B cell (primary cell): ENCODE measurements around the gene AKR7A3. TPM values are rescaled to one million over a fixed set of nuclear protein-coding genes. Genes with fewer than 3 reads are reported as not detected.
"Not testable (repeated sequence)": the region's sequence is repeated elsewhere in the genome, so short reads cannot be mapped to it uniquely, and the experiment has no call there.

Experiments
- ATAC-seq: fragments of 200-7000 bp; cut with Tn5 transposase; one replicate; pipeline ENCODE4 v1.10.0; 2021; ENCODE audit warnings: low read depth, mild to moderate bottlenecking, moderate number of reproducible peaks, moderate library complexity
- CTCF ChIA-PET: fragments of 350-600 bp; sonication (Branson Sonifier 250); formaldehyde crosslinking; loops from one replicate; lab custom pipeline; 2021; ENCODE audit warnings: antibody characterized with exemption, inconsistent platforms; lab: Charles Lee
- POLR2A ChIA-PET: fragments of 350-600 bp; sonication (Branson Sonifier 250); formaldehyde crosslinking; loops from one replicate; lab custom pipeline; 2021; ENCODE audit warnings: antibody characterized with exemption; lab: Charles Lee
- DNase-seq: peaks from one replicate; pipeline ENCODE4 v3.0.0; 2013
- H2AFZ ChIP-seq: 2 replicates; pipeline ENCODE4 v1.6.1; 2012; ENCODE audit warnings: mild to moderate bottlenecking, low read depth, low read length; ENCODE audit not compliant: insufficient read depth, poor library complexity, severe bottlenecking
- H3K27ac ChIP-seq, 2 donors: 1 replicate in 1 of 2; 2 replicates in 1 of 2; pipeline ENCODE4 v1.5.1; 2012 to 2013; ENCODE audit warnings: low read length in 2 of 2, mild to moderate bottlenecking in 2 of 2, moderate library complexity in 1 of 2
- H3K27me3 ChIP-seq, 4 experiments: fragments of 200-600 bp in 1 of 4; sonication (generic) in 1 of 4; replicated peaks in 1 of 4; 1 replicate in 2 of 4; 2 replicates in 2 of 4; pipeline versions ENCODE4 v1.6.1 to v1.7.0; 2013 to 2016; ENCODE audit warnings: low read length in 3 of 4, mild to moderate bottlenecking in 2 of 4, mixed read lengths in 1 of 4, moderate library complexity in 1 of 4; ENCODE audit not compliant: insufficient read depth in 4 of 4, control insufficient read depth in 3 of 4; ENCODE audit errors: control extremely low read depth in 1 of 4
- H3K36me3 ChIP-seq, 2 experiments: replicated peaks in 1 of 2; 1 replicate in 1 of 2; 2 replicates in 1 of 2; pipeline versions ENCODE4 v1.6.1 to v1.7.1; 2013; ENCODE audit warnings: low read length in 1 of 2; ENCODE audit not compliant: insufficient read depth in 2 of 2, control insufficient read depth in 1 of 2; ENCODE audit errors: control extremely low read depth in 1 of 2, extremely low read depth in 1 of 2
- H3K4me1 ChIP-seq, 2 donors: fragments of 200-600 bp in 1 of 2; sonication (generic) in 1 of 2; 1 replicate in 1 of 2; 2 replicates in 1 of 2; pipeline versions ENCODE4 v1.5.1 to v1.6.1; 2013 to 2017; ENCODE audit warnings: low read length in 2 of 2; ENCODE audit not compliant: control insufficient read depth in 2 of 2, insufficient read depth in 2 of 2
- H3K4me2 ChIP-seq: replicated peaks from 2 replicates; pipeline ENCODE3; 2012; ENCODE audit warnings: mild to moderate bottlenecking, low read depth, low read length; ENCODE audit not compliant: poor library complexity, severe bottlenecking
- H3K4me3 ChIP-seq, 5 experiments: fragments of 200-600 bp in 1 of 5; sonication (generic) in 1 of 5; 1 replicate in 3 of 5; 2 replicates in 2 of 5; pipeline versions ENCODE4 v1.5.1 to v1.7.0; 2011 to 2016; ENCODE audit warnings: low read length in 4 of 5, mild to moderate bottlenecking in 4 of 5, low read depth in 2 of 5, control low read depth in 1 of 5, moderate library complexity in 1 of 5; ENCODE audit not compliant: insufficient read depth in 1 of 5; ENCODE audit errors: control extremely low read depth in 1 of 5, extremely low read depth in 1 of 5
- H3K79me2 ChIP-seq: fragments of 200-600 bp; sonication (generic); one replicate; pipeline ENCODE4 v1.6.0; 2016; ENCODE audit warnings: low read length; ENCODE audit not compliant: control insufficient read depth, insufficient read depth
- H3K9ac ChIP-seq: fragments of 200-600 bp; sonication (generic); 2 replicates; pipeline ENCODE4 v1.6.1; 2017; ENCODE audit warnings: mild to moderate bottlenecking, low read length, moderate library complexity
- H3K9me3 ChIP-seq, 3 donors: one replicate each; pipeline versions ENCODE4 v1.6.1 to v1.7.1; 2013; ENCODE audit warnings: low read length in 2 of 3; ENCODE audit not compliant: control insufficient read depth in 2 of 3, insufficient read depth in 1 of 3; ENCODE audit errors: control extremely low read depth in 1 of 3
- H4K20me1 ChIP-seq: 2 replicates; pipeline ENCODE4 v1.6.0; 2012; ENCODE audit warnings: mild to moderate bottlenecking, low read length; ENCODE audit not compliant: insufficient read depth, control insufficient read depth, poor library complexity, severe bottlenecking
- H3K27ac Mint-ChIP-seq: one replicate; pipeline ENCODE4 v1.8.0; 2021; ENCODE audit warnings: mixed read lengths
- H3K27me3 Mint-ChIP-seq: one replicate; pipeline ENCODE4 v1.8.0; 2021; ENCODE audit warnings: mixed read lengths
- H3K4me1 Mint-ChIP-seq: one replicate; pipeline ENCODE4 v1.8.0; 2021; ENCODE audit warnings: mixed read lengths
- H3K4me3 Mint-ChIP-seq: one replicate; pipeline ENCODE4 v1.8.0; 2021; ENCODE audit warnings: mixed read lengths
- H3K9me3 Mint-ChIP-seq: one replicate; pipeline ENCODE4 v1.8.0; 2022; ENCODE audit warnings: mixed read lengths; ENCODE audit not compliant: insufficient read depth
- EZH2 ChIP-seq: IDR thresholded peaks from 2 replicates; pipeline ENCODE4 v1.6.1; 2012; ENCODE audit warnings: borderline replicate concordance, low read depth, mild to moderate bottlenecking, moderate library complexity, low read length; ENCODE audit not compliant: insufficient read depth, poor library complexity, severe bottlenecking
- WGBS: methylation state at CpG from one replicate; pipeline ENCODE4 v1.1.5; 2013; ENCODE audit warnings: missing lambda C conversion rate; ENCODE audit not compliant: insufficient coverage; 5-methylcytosine and 5-hydroxymethylcytosine counted together
- intact Hi-C: fragments of 100-400 bp; cut with micrococcal nuclease; formaldehyde crosslinking; loops from one replicate; pipeline ENCODE4 v1.10.0; 2022
- polyA plus RNA-seq: library from polyadenylated mRNA; depleted of rRNA; stranded (reverse); fragments of >200 nt; gene quantifications from 2 replicates; pipeline ENCODE4 v1.2.3, GENCODE V29; 2012
- total RNA-seq, 2 donors: library from RNA; stranded (reverse); fragments of 120-200 nt in 1 of 2; gene quantifications; 1 replicate in 1 of 2; 2 replicates in 1 of 2; pipeline versions ENCODE4 v1.2.3 to v1.2.4, GENCODE V29; 2013 to 2022
- TF ChIP-seq, protein P1 (sequence below): fragments of 200-600 bp; IDR thresholded peaks from one replicate; pipeline ENCODE4 v1.8.0; 2022; ENCODE audit warnings: antibody characterized with exemption, mild to moderate bottlenecking

The AKR7A3 gene
- total and polyA plus RNA-seq, 2 donors (not counting 1 experiment from before 2014, with no cell fraction given): 0.97 to 1.8 TPM

DNA sequence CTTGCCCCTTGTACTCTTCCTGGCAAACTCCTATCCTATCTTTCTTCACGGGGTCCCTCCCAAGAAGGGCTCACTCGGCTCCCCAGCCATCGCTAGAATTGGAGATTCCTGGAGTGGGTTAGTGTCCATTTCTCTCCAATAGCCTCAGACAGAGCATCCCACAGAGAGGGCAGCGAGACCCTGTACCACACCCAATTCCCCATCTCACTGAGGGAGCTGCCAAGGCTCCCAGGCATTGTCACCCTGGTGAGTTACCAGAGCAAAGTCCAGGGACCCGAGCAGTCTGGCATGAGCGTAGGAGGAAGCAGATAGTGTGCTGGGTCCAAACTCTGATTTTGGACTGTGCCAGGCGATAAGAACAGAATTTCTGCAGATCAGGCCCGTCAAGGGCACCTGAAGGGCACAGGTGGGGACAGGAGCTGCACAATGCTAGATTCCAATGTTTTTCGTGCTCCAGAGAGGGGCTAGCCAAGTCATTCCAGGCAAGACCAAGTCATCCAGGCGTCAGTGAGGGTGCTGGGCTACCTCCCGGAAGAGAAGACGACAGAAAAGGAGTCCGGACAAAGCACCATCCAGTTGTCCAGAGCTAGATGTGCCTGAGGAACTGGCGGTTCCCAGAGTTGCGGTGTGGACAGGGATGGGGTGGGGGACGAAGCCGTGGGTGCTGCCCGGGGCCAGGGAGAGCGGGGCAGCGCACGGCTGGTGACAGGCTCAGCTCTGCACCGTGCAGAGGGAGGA lies 15.3 kb downstream of the AKR7A3 start:
- H3K4me3 Mint-ChIP-seq: no peak overlapping the region

DNA sequence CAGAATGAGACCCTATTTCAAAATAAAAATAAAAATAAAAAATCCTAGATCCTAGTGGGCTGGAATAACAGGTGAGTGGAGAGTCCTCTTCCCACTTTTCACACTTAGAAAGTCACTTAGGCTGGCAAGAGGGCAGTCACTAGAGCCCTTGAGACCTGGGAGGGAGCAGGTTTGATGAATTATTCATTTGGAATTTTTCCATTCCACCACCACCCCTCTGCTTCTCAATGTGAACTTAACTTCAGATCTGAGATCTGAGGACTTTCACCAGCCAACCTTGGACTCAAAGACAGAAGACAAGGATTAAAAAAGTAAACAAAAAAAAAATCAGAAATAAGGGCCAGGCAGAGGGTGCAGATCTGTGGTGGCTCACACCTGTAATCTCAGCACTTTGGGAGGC lies 16.5 kb downstream of the AKR7A3 start:
- no peaks in the 10 kb centered on the region for H3K79me2 ChIP-seq
- ChIA-PET POLR2A (no interaction called here), CTCF (interaction anchor here (0.7 kb wide), 1 partner anchor 33 kb away, joined by 4 read pairs; no protein-coding TSS in a partner anchor)
- Mint-ChIP-seq H3K4me3 (no peak overlapping the region), H3K27me3 (peaks cover 14% of the 10 kb centered on the region), H3K27ac (no peak overlapping the region), H3K9me3 (no peaks in the 10 kb centered on the region), H3K4me1 (peaks cover 4% of the 10 kb centered on the region)
- H2AFZ ChIP-seq: no peak overlapping the region
- H3K27ac ChIP-seq: no peak overlapping the region
- no peaks in the 10 kb centered on the region for H4K20me1 ChIP-seq
- TF ChIP-seq, protein P1, sequence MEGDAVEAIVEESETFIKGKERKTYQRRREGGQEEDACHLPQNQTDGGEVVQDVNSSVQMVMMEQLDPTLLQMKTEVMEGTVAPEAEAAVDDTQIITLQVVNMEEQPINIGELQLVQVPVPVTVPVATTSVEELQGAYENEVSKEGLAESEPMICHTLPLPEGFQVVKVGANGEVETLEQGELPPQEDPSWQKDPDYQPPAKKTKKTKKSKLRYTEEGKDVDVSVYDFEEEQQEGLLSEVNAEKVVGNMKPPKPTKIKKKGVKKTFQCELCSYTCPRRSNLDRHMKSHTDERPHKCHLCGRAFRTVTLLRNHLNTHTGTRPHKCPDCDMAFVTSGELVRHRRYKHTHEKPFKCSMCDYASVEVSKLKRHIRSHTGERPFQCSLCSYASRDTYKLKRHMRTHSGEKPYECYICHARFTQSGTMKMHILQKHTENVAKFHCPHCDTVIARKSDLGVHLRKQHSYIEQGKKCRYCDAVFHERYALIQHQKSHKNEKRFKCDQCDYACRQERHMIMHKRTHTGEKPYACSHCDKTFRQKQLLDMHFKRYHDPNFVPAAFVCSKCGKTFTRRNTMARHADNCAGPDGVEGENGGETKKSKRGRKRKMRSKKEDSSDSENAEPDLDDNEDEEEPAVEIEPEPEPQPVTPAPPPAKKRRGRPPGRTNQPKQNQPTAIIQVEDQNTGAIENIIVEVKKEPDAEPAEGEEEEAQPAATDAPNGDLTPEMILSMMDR: no peak
- TF ChIP-seq EZH2: no peak
- H3K4me3 ChIP-seq: no peak overlapping the region
- H3K27me3 ChIP-seq: peaks cover 0 to 7% (median 3%) of the 10 kb centered on the region in 4 experiments
- peaks cover 0 to 26% (median 6%) of the 10 kb centered on the region in 3 donors for H3K9me3 ChIP-seq
- DNase-seq (no peak), ATAC-seq (no peak)
- intact Hi-C loops: no loop called here
- no peak overlapping the region for H3K9ac ChIP-seq
- no peaks in the 10 kb centered on the region for H3K36me3 ChIP-seq
- H3K4me2 ChIP-seq: no peak overlapping the region
- no peaks in the 10 kb centered on the region for H3K4me1 ChIP-seq

More for the DNA sequence above, 15.3 kb downstream of the AKR7A3 start:
- Histone ChIP-seq H3K9me3 (peaks cover 0 to 29% (median 6%) of the 10 kb centered on the region in 3 donors), H3K4me2 (no peak overlapping the region), H3K27ac (no peak overlapping the region), H2AFZ (no peak overlapping the region), H3K4me3 (no peak overlapping the region), H3K36me3 (no peaks in the 10 kb centered on the region), H3K9ac (no peak overlapping the region), H3K27me3 (peaks cover 0 to 7% (median 3%) of the 10 kb centered on the region in 4 experiments), H3K79me2 (no peaks in the 10 kb centered on the region), H4K20me1 (no peaks in the 10 kb centered on the region), H3K4me1 (no peaks in the 10 kb centered on the region)
- ATAC-seq: no peak
- Mint-ChIP-seq H3K9me3 (no peaks in the 10 kb centered on the region), H3K27ac (no peak overlapping the region), H3K4me1 (peaks cover 4% of the 10 kb centered on the region), H3K27me3 (peaks cover 14% of the 10 kb centered on the region)
- intact Hi-C loops: no loop called here
- CTCF ChIA-PET: no interaction called here
- 94% methylated on average over 20 of the region's 22 CpGs for whole genome bisulfite sequencing
- POLR2A ChIA-PET: no interaction called here
- DNase-seq: no peak
- no peak for TF ChIP-seq EZH2
- TF ChIP-seq, protein P1: no peak

DNA sequence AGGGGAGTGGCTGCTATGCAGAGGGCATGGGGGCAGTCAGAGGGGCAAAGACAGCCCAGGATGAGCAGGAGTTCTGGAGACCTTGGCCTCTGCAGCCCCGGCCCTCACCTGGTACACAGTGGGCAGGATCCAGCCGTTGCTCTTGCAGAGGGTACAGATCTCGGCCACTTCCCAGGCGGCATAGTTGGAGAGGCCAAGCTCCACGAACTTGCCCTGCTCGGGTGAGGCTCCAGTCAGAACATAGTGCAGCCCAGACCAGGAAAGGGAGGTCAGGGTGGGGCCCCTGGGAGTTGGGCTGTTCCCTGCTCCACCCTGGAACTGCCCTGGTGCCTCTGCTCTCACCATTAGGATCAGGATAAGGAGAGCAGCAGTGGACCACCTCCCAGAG lies 18.2 kb downstream of the AKR7A3 start:
- H3K4me1 Mint-ChIP-seq, H3K9ac ChIP-seq, ATAC-seq, intact Hi-C loops, H3K27ac Mint-ChIP-seq, CTCF ChIA-PET, DNase-seq, H3K4me3 ChIP-seq, H3K36me3 ChIP-seq, H3K9me3 Mint-ChIP-seq, H3K4me2 ChIP-seq, H3K27me3 ChIP-seq, H3K27ac ChIP-seq, POLR2A ChIA-PET, H3K79me2 ChIP-seq, H2AFZ ChIP-seq, H3K4me3 Mint-ChIP-seq, H3K4me1 ChIP-seq, H4K20me1 ChIP-seq: not testable (repeated sequence)
- H3K9me3 ChIP-seq: peaks cover 0 to 18% (median 6%) of the 10 kb centered on the region in 3 donors
- 91% methylated on average over 6 of the region's 6 CpGs for WGBS
- H3K27me3 Mint-ChIP-seq: peaks cover 14% of the 10 kb centered on the region
